Glutamatergic neuron (in vitro differentiated cells): ENCODE results near the gene GRPR. TPM values are rescaled to one million over a fixed set of nuclear protein-coding genes. Genes with fewer than 3 reads are reported as not detected.

Experiments used
- DNase-seq: peaks from one replicate; pipeline ENCODE4 v3.0.0; 2022
- H3K27ac Mint-ChIP-seq: one replicate; pipeline ENCODE4 v1.8.0; 2020; ENCODE audit warnings: mild to moderate bottlenecking, mixed read lengths, inconsistent platforms; ENCODE audit not compliant: unreplicated experiment
- H3K27me3 Mint-ChIP-seq: one replicate; pipeline ENCODE4 v1.8.0; 2020; ENCODE audit warnings: mild to moderate bottlenecking, moderate library complexity, mixed read lengths, inconsistent platforms; ENCODE audit not compliant: unreplicated experiment
- H3K36me3 Mint-ChIP-seq: one replicate; pipeline ENCODE4 v1.8.0; 2020; ENCODE audit warnings: mild to moderate bottlenecking, mixed read lengths, inconsistent platforms; ENCODE audit not compliant: unreplicated experiment
- H3K4me1 Mint-ChIP-seq: one replicate; pipeline ENCODE4 v1.8.0; 2020; ENCODE audit warnings: mild to moderate bottlenecking, low read depth, mixed read lengths, inconsistent platforms; ENCODE audit not compliant: unreplicated experiment
- H3K4me3 Mint-ChIP-seq: one replicate; pipeline ENCODE4 v1.8.0; 2020; ENCODE audit warnings: mild to moderate bottlenecking, mixed read lengths, inconsistent platforms; ENCODE audit not compliant: unreplicated experiment
- H3K9me3 Mint-ChIP-seq: one replicate; pipeline ENCODE4 v1.8.0; 2020; ENCODE audit warnings: mild to moderate bottlenecking, moderate library complexity, mixed read lengths, inconsistent platforms; ENCODE audit not compliant: unreplicated experiment
- total RNA-seq: library from RNA; stranded (reverse); fragmentation: NEBNext Ultra II Directional; extraction: Animal tissue kit (Norgen Biotek cat#: 25700); gene quantifications from one replicate; pipeline ENCODE4 v1.2.1, GENCODE V29; 2021; ENCODE audit not compliant: unreplicated experiment
- TF ChIP-seq, protein P1 (sequence below): fragments of 200-600 bp; sonication (generic); IDR thresholded peaks from one replicate; pipeline ENCODE4 v1.5.0; 2021; ENCODE audit not compliant: partially characterized antibody, unreplicated experiment

GRPR gene
- total RNA-seq, 1 donor from 2014 or later, result 0.56 TPM

DNA sequence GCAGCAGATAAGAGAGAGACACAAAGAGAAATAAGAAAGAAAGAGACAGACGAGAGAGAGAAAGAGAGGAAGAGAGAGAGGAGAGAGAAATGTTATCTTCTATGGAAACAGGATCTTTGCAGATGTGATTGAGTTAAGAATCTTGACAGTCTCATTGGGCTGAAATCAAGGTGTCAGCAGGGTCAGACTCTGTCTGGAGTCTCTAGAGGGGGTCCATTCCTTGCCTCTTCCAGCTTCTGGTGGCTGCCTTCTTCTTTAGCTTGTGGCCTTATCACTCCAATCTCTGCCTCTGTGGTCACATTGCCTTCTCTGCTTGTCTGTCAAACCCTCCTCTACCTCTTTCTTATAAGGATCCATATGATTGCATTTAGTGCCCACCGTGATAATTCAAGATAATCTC lies 21.8 kb upstream of the GRPR start:
- Mint-ChIP-seq H3K9me3 (no peaks in the 10 kb centered on the region), H3K4me3 (no peak overlapping the region), H3K36me3 (no peaks in the 10 kb centered on the region), H3K27me3 (no peaks in the 10 kb centered on the region), H3K27ac (no peak overlapping the region), H3K4me1 (peaks cover 2% of the 10 kb centered on the region)
- TF ChIP-seq, protein P1, sequence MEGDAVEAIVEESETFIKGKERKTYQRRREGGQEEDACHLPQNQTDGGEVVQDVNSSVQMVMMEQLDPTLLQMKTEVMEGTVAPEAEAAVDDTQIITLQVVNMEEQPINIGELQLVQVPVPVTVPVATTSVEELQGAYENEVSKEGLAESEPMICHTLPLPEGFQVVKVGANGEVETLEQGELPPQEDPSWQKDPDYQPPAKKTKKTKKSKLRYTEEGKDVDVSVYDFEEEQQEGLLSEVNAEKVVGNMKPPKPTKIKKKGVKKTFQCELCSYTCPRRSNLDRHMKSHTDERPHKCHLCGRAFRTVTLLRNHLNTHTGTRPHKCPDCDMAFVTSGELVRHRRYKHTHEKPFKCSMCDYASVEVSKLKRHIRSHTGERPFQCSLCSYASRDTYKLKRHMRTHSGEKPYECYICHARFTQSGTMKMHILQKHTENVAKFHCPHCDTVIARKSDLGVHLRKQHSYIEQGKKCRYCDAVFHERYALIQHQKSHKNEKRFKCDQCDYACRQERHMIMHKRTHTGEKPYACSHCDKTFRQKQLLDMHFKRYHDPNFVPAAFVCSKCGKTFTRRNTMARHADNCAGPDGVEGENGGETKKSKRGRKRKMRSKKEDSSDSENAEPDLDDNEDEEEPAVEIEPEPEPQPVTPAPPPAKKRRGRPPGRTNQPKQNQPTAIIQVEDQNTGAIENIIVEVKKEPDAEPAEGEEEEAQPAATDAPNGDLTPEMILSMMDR, result no peak
- DNase-seq, result no peak

DNA sequence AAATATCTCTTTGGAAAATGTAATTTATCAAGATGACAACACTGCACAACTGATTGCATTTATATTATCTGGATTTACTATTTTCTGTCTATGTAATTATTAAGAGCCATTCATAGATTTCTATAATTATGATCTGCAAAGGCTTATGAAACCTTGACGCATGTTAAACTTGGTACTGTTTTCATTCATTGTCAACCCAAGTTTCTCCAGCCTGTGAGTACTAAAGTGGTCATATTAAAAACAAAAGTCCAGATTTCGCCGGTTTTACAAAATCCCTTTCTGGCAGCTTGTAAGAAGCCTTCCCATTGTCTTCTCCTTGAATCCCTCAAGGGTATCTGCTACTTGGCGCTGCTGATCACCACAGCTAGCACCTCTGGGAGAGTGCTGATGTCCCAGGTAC lies 19.7 kb upstream of the GRPR start:
- Mint-ChIP-seq H3K4me1 (no peaks in the 10 kb centered on the region), H3K36me3 (no peaks in the 10 kb centered on the region), H3K27ac (no peak overlapping the region), H3K9me3 (no peaks in the 10 kb centered on the region), H3K27me3 (no peaks in the 10 kb centered on the region), H3K4me3 (no peak overlapping the region)
- DNase-seq, result no peak
- TF ChIP-seq, protein P1, result no peak

DNA sequence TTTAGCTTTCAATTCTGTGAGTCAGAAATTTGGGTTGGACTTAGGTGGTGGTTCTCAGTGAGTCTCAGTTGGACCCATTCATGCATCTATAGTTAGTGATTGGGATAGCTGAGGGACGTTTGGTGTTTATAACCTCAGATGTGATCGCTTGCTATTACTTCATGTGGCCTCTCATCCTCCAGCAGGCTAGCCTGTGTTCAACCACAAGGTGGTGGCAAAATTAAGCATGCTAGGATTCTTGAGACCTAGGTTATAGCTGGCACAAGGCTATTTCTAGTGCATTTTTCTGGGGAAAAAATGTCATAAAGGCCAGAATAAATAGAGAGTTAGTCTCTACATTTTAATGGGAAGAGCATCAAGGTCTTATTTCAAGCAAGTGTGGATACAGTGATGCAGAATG lies 10.9 kb upstream of the GRPR start:
- no peak overlapping the region for H3K27ac Mint-ChIP-seq
- no peaks in the 10 kb centered on the region for H3K36me3 Mint-ChIP-seq
- no peak for DNase-seq
- H3K4me1 Mint-ChIP-seq, result no peaks in the 10 kb centered on the region
- no peaks in the 10 kb centered on the region for H3K27me3 Mint-ChIP-seq
- H3K4me3 Mint-ChIP-seq, result no peak overlapping the region
- H3K9me3 Mint-ChIP-seq, result no peaks in the 10 kb centered on the region
- TF ChIP-seq, protein P1, result no peak

DNA sequence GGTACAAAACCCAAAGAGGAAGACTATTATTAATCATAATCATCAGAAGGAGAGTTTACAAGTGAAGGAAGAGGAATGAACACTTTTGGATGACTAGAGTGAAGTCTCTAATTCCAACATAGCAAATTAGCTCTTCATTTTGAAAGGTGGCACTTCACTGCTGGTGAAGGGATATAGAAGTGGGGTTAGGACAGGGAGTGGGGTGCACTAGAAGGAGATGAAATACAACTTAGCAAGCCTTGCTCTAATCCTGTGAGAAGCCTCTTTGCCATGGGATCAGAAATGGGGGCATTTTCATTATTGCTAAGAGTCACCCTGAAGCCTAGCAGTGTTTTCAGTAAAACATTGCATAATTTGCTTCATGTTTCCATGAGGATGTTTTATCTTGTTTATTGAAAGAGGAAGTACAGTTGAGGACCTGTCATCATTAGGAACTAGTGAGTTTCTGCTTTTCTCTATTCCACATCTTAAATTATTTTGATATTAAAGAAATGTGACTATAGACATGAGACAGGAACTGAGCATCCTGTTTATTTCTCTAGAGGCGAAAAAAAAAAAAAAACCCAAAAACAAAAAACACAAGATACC lies 9.3 kb upstream of the GRPR start:
- no peaks in the 10 kb centered on the region for H3K4me1 Mint-ChIP-seq

DNA sequence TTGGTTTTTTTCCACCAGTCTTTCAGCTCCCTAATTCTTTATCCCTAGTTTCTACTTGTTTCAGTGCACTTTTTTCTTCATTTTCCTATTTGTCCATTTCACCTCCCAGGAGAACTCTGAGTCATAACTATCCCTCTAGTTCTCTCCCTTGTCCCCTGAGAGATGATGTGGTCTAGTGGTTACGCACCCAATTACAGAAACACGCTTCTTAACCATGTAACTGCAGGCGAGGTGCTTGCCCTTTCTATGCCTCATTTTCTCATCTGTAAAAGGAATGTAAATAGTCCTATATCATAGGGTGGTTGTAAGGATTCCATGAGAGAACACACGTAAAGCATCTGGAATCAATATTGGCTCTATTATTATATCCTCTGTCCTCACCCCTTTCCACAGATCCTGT lies 8.8 kb upstream of the GRPR start:
- DNase-seq, result no peak
- Mint-ChIP-seq H3K4me1 (no peaks in the 10 kb centered on the region), H3K4me3 (no peak overlapping the region), H3K9me3 (no peaks in the 10 kb centered on the region), H3K27me3 (no peaks in the 10 kb centered on the region), H3K27ac (no peak overlapping the region), H3K36me3 (no peaks in the 10 kb centered on the region)
- TF ChIP-seq, protein P1, result no peak

More for the DNA sequence above, 9.3 kb upstream of the GRPR start:
- H3K4me3 Mint-ChIP-seq, result no peak overlapping the region
- H3K36me3 Mint-ChIP-seq, result no peaks in the 10 kb centered on the region
- DNase-seq, result no peak
- H3K27me3 Mint-ChIP-seq, result no peaks in the 10 kb centered on the region
- TF ChIP-seq, protein P1, result no peak
- no peaks in the 10 kb centered on the region for H3K9me3 Mint-ChIP-seq
- H3K27ac Mint-ChIP-seq, result no peak overlapping the region
